ENCODE data around the gene S100Z.

Gene S100Z

GRCh38 chr5:76954383-76954763 is 104.6 kb downstream of the S100Z start:
- DNase-seq = no peak

DNA sequence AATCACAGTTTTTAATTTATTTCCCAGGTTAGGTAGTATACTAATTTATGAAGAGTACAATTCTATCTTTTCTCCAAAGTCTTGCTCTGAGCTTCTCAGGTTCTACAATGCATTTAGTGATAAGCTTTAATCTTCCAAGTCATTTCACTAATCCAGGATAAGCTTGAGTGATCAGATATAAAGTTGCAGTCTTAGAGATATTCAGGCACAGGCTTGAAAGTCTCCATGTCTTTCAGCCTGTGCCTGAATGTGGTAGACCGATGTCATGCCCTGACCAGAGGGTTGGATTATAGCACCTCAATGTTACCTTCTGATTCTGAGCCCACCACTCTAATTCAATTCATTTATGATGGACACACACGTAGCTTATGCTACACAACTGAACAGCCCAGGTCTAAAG is 106.2 kb downstream of the S100Z start:
- DNase-seq = no peak

DNA sequence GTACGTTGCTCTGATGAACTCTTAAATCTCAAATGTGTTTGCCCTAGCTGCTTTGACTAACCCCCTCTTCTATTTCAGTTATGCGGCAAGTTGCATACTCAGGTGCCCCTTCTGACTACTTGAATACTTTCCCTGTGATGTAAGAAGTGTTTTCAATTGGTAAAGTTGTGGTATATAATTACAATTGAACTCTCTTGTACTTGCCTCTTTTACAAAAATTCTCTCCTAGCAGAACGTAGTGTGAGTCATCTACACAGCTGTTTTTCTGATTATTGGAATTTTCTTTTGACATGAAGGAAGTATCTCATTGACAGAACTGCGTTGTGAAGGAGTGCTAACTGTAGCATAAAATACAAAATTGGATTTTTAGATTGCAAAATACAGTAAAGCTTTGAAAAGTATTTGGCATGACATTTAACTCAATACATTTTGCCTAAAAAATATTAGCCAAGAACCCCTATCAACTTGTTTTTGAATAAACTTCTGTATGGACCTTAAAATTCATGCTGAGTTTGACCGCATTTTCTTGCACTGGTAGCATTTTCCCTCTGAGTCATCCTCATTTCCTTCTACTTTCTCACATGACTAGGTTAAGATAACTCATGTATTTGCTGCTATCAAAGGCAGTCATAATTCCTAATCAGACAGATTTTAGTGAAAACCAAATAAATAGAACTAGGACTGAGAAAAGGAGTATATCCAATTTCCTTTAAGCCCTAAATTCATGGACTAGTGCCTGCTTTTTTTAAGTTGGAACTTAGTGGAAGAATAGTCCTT is 109.4 kb downstream of the S100Z start:
- DNase-seq = no peak

- no peak for DNase-seq
Observed at GRCh38 chr5:76960004-76960625, 110.3 kb downstream of the S100Z start.

GRCh38 chr5:76964060-76964459 is 114.2 kb downstream of the S100Z start:
- DNase-seq = no peak
